Upper lobe of left lung (tissue), 6 donors: ENCODE data around the gene GBX1. TPM values are rescaled to one million over a fixed set of nuclear protein-coding genes. Genes with fewer than 3 reads are reported as not detected.

Source experiments
- ATAC-seq, 2 donors: fragments of 200-7000 bp; cut with Tn5 transposase; one replicate each; pipeline ENCODE4 v1.9.1; 2022; ENCODE audit warnings: mild to moderate bottlenecking in 2 of 2, moderate library complexity in 2 of 2; ENCODE audit not compliant: low FRiP score in 2 of 2
- DNase-seq, 2 donors: peaks; one replicate each; pipeline ENCODE4 v3.0.0-alpha.2; 2019 to 2020
- H3K27ac ChIP-seq, 4 donors: fragments of 200-600 bp; sonication (generic); one replicate each; pipeline ENCODE4 v1.5.1; 2016 to 2019
- H3K27me3 ChIP-seq, 4 donors: fragments of 200-600 bp; sonication (generic); one replicate each; pipeline ENCODE4 v1.5.1; 2017 to 2019
- H3K36me3 ChIP-seq, 4 donors: fragments of 200-600 bp; sonication (generic); one replicate each; pipeline ENCODE4 v1.5.1; 2016 to 2019
- H3K4me1 ChIP-seq, 4 donors: fragments of 200-600 bp; sonication (generic); one replicate each; pipeline ENCODE4 v1.5.1; 2018 to 2019
- H3K4me3 ChIP-seq, 4 donors: fragments of 200-600 bp; sonication (generic); one replicate each; pipeline ENCODE4 v1.5.1; 2017 to 2019; ENCODE audit warnings: mild to moderate bottlenecking in 2 of 4, moderate library complexity in 1 of 4
- H3K9me3 ChIP-seq, 4 donors: fragments of 200-600 bp; sonication (generic); one replicate each; pipeline ENCODE4 v1.5.1; 2018 to 2019
- CTCF ChIP-seq, 6 experiments: fragments of 450-650 bp in 4 of 6; fragments of 200-600 bp in 2 of 6; sonication (generic) in 2 of 6; IDR thresholded peaks; one replicate each; pipeline ENCODE4 v1.5.1; 2016 to 2019; ENCODE audit warnings: antibody characterized with exemption in 6 of 6
- EP300 ChIP-seq, 4 donors: sonication (generic); formaldehyde crosslinking; IDR thresholded peaks; one replicate each; pipeline ENCODE4 v1.5.1; 2017; ENCODE audit warnings: antibody characterized with exemption in 4 of 4, control low read depth in 2 of 4
- POLR2A ChIP-seq, 4 donors: fragments of 450-650 bp; IDR thresholded peaks; one replicate each; pipeline ENCODE4 v1.5.1; 2016 to 2017; ENCODE audit warnings: antibody characterized with exemption in 4 of 4, mild to moderate bottlenecking in 2 of 4
- POLR2AphosphoS5 ChIP-seq, 2 donors: sonication (generic); formaldehyde crosslinking; IDR thresholded peaks; one replicate each; pipeline ENCODE4 v1.5.1; 2017; ENCODE audit warnings: antibody characterized with exemption in 2 of 2
- WGBS, 2 donors: methylation state at CpG; one replicate each; pipeline ENCODE4 v1.1.5; 2017 to 2018; 5-methylcytosine and 5-hydroxymethylcytosine counted together
- total RNA-seq, 6 donors: library from RNA; depleted of rRNA in 4 of 6; stranded (reverse); fragments of >200 nt in 4 of 6; gene quantifications; one replicate each; pipeline versions ENCODE4 v1.1.0 to v1.2.1, GENCODE V29; 2016 to 2021
- donor health status: DM: no; HTN: no; CAD: no; lungs with moderate emphysema.
- donor health status: DM: no; HTN: yes; CAD: no; lungs with severe emphysema.

Gene GBX1
- total RNA-seq, 6 donors from 2014 or later: not detected

GRCh38 chr7:151131224-151131591 lies 36.3 kb downstream of the GBX1 start:
- TF ChIP-seq EP300 (IDR thresholded peaks at IDR 0.05) (no peak), CTCF (IDR thresholded peaks at IDR 0.05) (no peak), POLR2A (IDR thresholded peaks at IDR 0.05) (no peak), POLR2AphosphoS5 (IDR thresholded peaks at IDR 0.05) (no peak)
- Histone ChIP-seq H3K9me3 (no peaks in the 10 kb centered on the region), H3K27me3 (no peaks in the 10 kb centered on the region), H3K4me1 (peaks cover 0 to 7% (median under 1%) of the 10 kb centered on the region in 4 donors), H3K4me3 (no peak overlapping the region), H3K27ac (no peak overlapping the region), H3K36me3 (peaks cover 34 to 97% (median 81%) of the 10 kb centered on the region in 4 donors)
- DNase-seq (no peak), ATAC-seq (no peak)
- 92% methylated on average over 13 of the region's 13 CpGs for WGBS, 2 donors

- WGBS, 2 donors: 93 to 97% methylated on average over 15 to 17 of the region's 17 CpGs
- TF ChIP-seq POLR2A (IDR thresholded peaks at IDR 0.05): no peak
- no peak for TF ChIP-seq EP300 (IDR thresholded peaks at IDR 0.05)
- TF ChIP-seq POLR2AphosphoS5 (IDR thresholded peaks at IDR 0.05): no peak
- no peak for TF ChIP-seq CTCF (IDR thresholded peaks at IDR 0.05)
- no peak for DNase-seq
These were observed 36.7 kb downstream of the GBX1 start for GRCh38 chr7:151130741-151131157.

DNA sequence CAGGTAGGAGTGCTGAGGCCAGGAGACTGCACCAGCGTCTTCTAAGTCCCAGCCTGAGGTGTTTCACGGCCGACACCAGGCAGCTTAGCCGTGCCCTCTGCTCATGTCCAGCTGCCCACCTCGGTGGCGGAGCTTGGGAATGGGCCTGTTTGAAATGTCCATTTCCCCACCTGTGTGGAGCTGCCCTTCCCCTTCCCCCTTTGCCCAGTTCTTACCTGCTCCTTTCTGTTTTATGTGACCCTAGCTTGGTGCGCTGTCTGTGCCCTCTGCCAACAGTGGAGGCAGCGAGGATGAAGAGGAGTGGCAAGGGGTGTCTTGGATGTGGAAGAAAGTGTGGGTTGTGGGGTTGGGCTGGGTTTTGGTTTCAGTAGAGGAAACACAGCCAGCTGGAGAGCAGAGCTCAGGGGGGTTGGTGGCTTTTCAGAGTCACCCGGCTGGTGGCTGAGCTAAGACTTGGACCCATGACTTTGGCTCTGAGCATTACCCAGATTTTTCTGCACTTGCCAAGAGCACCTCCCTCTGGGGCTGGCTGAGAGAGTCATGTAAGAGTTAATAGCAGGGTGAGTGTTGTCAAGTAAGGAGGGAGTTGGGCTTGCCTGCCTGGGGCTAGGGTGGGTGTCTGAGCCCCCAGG lies 37.4 kb downstream of the GBX1 start:
- Histone ChIP-seq H3K4me3 (no peak overlapping the region), H3K4me1 (peaks cover 3 to 18% (median 6%) of the 10 kb centered on the region in 4 donors), H3K36me3 (peaks cover 31 to 92% (median 73%) of the 10 kb centered on the region in 4 donors), H3K27ac (no peak overlapping the region), H3K9me3 (no peaks in the 10 kb centered on the region), H3K27me3 (no peaks in the 10 kb centered on the region)
- DNase-seq (no peak), ATAC-seq (no peak)
- TF ChIP-seq POLR2AphosphoS5 (IDR thresholded peaks at IDR 0.05) (no peak), CTCF (IDR thresholded peaks at IDR 0.05) (no peak), EP300 (IDR thresholded peaks at IDR 0.05) (no peak), POLR2A (IDR thresholded peaks at IDR 0.05) (no peak)
- 95 to 96% methylated on average over 4 to 9 of the region's 9 CpGs for WGBS, 2 donors

More at GRCh38 chr7:151130741-151131157, 36.7 kb downstream of the GBX1 start:
- Histone ChIP-seq H3K27ac (no peak overlapping the region), H3K4me3 (no peak overlapping the region), H3K27me3 (no peaks in the 10 kb centered on the region), H3K36me3 (peaks cover 31 to 92% (median 78%) of the 10 kb centered on the region in 4 donors), H3K9me3 (no peaks in the 10 kb centered on the region), H3K4me1 (peaks cover 0 to 11% (median 2%) of the 10 kb centered on the region in 4 donors)
- no peak for ATAC-seq

- ATAC-seq: no peak
- 88 to 95% methylated on average over 10 to 26 of the region's 28 CpGs for WGBS, 2 donors
- Histone ChIP-seq H3K4me1 (peaks cover 5 to 21% (median 9%) of the 10 kb centered on the region in 4 donors), H3K27ac (no peak overlapping the region), H3K4me3 (no peak overlapping the region), H3K27me3 (no peaks in the 10 kb centered on the region), H3K9me3 (no peaks in the 10 kb centered on the region), H3K36me3 (peaks cover 31 to 92% (median 73%) of the 10 kb centered on the region in 4 donors)
- DNase-seq: no peak
- TF ChIP-seq POLR2A (IDR thresholded peaks at IDR 0.05): no peak
- TF ChIP-seq EP300 (IDR thresholded peaks at IDR 0.05): no peak
- TF ChIP-seq POLR2AphosphoS5 (IDR thresholded peaks at IDR 0.05): no peak
- TF ChIP-seq CTCF (IDR thresholded peaks at IDR 0.05): no peak
These were observed 38.2 kb downstream of the GBX1 start for GRCh38 chr7:151129117-151129959.
